HEK293T (cell line): ENCODE results near the gene RPL32.

Experiments
- CTCF ChIA-PET: fragments of 350-600 bp; formaldehyde crosslinking; extraction: SDS; loops from one replicate; lab custom pipeline; 2021; ENCODE audit warnings: antibody characterized with exemption, inconsistent platforms; lab: Yijun Ruan, JAX
- POLR2A ChIA-PET: fragments of 350-600 bp; formaldehyde crosslinking; extraction: SDS; loops from one replicate; lab custom pipeline; 2020; ENCODE audit warnings: antibody characterized with exemption, inconsistent platforms; lab: Yijun Ruan, JAX
- DNase-seq: peaks from one replicate; pipeline ENCODE4 v3.0.0; 2012; ENCODE audit warnings: mixed read lengths; ENCODE audit errors: extremely low spot score
- ARNT ChIP-seq: fragments of 450-650 bp; IDR thresholded peaks from 2 replicates; pipeline ENCODE4 v1.6.1; 2017; ENCODE audit warnings: mild to moderate bottlenecking
- BHLHE40 ChIP-seq: fragments of 450-650 bp; IDR thresholded peaks from 2 replicates; pipeline ENCODE4 v1.6.1; 2016; ENCODE audit warnings: mild to moderate bottlenecking, moderate library complexity, borderline replicate concordance
- CTBP1 ChIP-seq: fragments of 450-650 bp; IDR thresholded peaks from 2 replicates; pipeline ENCODE4 v1.6.1; 2016; ENCODE audit warnings: borderline replicate concordance
- ELF4 ChIP-seq: fragments of 450-650 bp; IDR thresholded peaks from 2 replicates; pipeline ENCODE4 v1.6.1; 2017; ENCODE audit warnings: antibody characterized with exemption
- FOXA1 ChIP-seq: fragments of 450-650 bp; IDR thresholded peaks from 2 replicates; pipeline ENCODE4 v1.6.1; 2016; ENCODE audit warnings: mild to moderate bottlenecking
- FOXK2 ChIP-seq: fragments of 450-650 bp; IDR thresholded peaks from 2 replicates; pipeline ENCODE4 v1.6.1; 2016; ENCODE audit warnings: mild to moderate bottlenecking
- FOXM1 ChIP-seq: fragments of 450-650 bp; IDR thresholded peaks from 2 replicates; pipeline ENCODE4 v1.6.1; 2017; ENCODE audit warnings: mild to moderate bottlenecking, borderline replicate concordance
- HDGF ChIP-seq: fragments of 450-650 bp; IDR thresholded peaks from 2 replicates; pipeline ENCODE4 v1.6.1; 2017; ENCODE audit warnings: antibody characterized with exemption, borderline replicate concordance
- L3MBTL2 ChIP-seq: fragments of 450-650 bp; conservative IDR thresholded peaks from 2 replicates; pipeline ENCODE4 v1.6.1; 2016; ENCODE audit warnings: mild to moderate bottlenecking
- LEF1 ChIP-seq: fragments of 450-650 bp; IDR thresholded peaks from 2 replicates; pipeline ENCODE4 v1.6.1; 2017; ENCODE audit warnings: mild to moderate bottlenecking, borderline replicate concordance
- NFRKB ChIP-seq: fragments of 450-650 bp; IDR thresholded peaks from 2 replicates; pipeline ENCODE4 v1.6.1; 2016; ENCODE audit warnings: mild to moderate bottlenecking, moderate library complexity
- PKNOX1 ChIP-seq: fragments of 450-650 bp; IDR thresholded peaks from 2 replicates; pipeline ENCODE4 v1.6.1; 2016
- SP1 ChIP-seq: fragments of 450-650 bp; IDR thresholded peaks from 2 replicates; pipeline ENCODE4 v1.6.1; 2017
- SUZ12 ChIP-seq: fragments of 450-650 bp; IDR thresholded peaks from 2 replicates; pipeline ENCODE4 v1.6.1; 2016; ENCODE audit warnings: mild to moderate bottlenecking
- TARDBP ChIP-seq: fragments of 450-650 bp; IDR thresholded peaks from 2 replicates; pipeline ENCODE4 v1.6.1; 2016
- ZNF384 ChIP-seq: fragments of 450-650 bp; IDR thresholded peaks from 2 replicates; pipeline ENCODE4 v1.6.1; 2016

RPL32 gene

GRCh38 chr3:12815719-12816118 is 25.6 kb downstream of the RPL32 start:
- TF ChIP-seq NFRKB (no peak), BHLHE40 (no peak), SUZ12 (no peak), L3MBTL2 (no peak), FOXM1 (no peak), TARDBP (no peak), PKNOX1 (no peak), HDGF (no peak), FOXA1 (no peak), FOXK2 (no peak), ARNT (no peak), CTBP1 (no peak), ELF4 (no peak), SP1 (no peak), ZNF384 (no peak), LEF1 (no peak)
- POLR2A ChIA-PET = interaction anchor here (1.1 kb wide), 1 partner anchor 18 kb away, joined by 3 read pairs; no protein-coding TSS in a partner anchor
- DNase-seq = no peak
- CTCF ChIA-PET = interaction anchor here (1.1 kb wide), 1 partner anchor 28 kb away, joined by 3 read pairs; no protein-coding TSS in a partner anchor

- no peak for TF ChIP-seq FOXK2
- ChIA-PET POLR2A (interaction anchor here (1.1 kb wide), 1 partner anchor 18 kb away, joined by 3 read pairs; no protein-coding TSS in a partner anchor), CTCF (interaction anchor here (1.1 kb wide), 1 partner anchor 28 kb away, joined by 3 read pairs; no protein-coding TSS in a partner anchor)
- DNase-seq = no peak
These were observed 26.3 kb downstream of the RPL32 start for GRCh38 chr3:12815078-12815477.

GRCh38 chr3:12813967-12814366 is 27.4 kb downstream of the RPL32 start:
- TF ChIP-seq HDGF = no peak
- TF ChIP-seq CTBP1 = no peak
- TF ChIP-seq ELF4 = no peak
- no peak for TF ChIP-seq ARNT
- TF ChIP-seq BHLHE40 = no peak
- no peak for TF ChIP-seq ZNF384
- TF ChIP-seq PKNOX1 = no peak
- no peak for TF ChIP-seq SP1
- CTCF ChIA-PET = no interaction called here
- POLR2A ChIA-PET = interaction anchor here (1.1 kb wide), 1 partner anchor 9 kb away, joined by 3 read pairs; no protein-coding TSS in a partner anchor
- DNase-seq = no peak

GRCh38 chr3:12812812-12813211 is 28.6 kb downstream of the RPL32 start:
- TF ChIP-seq ZNF384 (no peak), SP1 (no peak), TARDBP (no peak), ARNT (no peak), HDGF (no peak), L3MBTL2 (no peak), CTBP1 (no peak), LEF1 (no peak)
- DNase-seq = no peak
- ChIA-PET POLR2A (interaction anchor here (1.1 kb wide), 1 partner anchor 8 kb away, joined by 3 read pairs; no protein-coding TSS in a partner anchor), CTCF (no interaction called here)

- TF ChIP-seq FOXA1 (no peak), CTBP1 (no peak), HDGF (no peak), ZNF384 (no peak), BHLHE40 (no peak), NFRKB (no peak), LEF1 (no peak), FOXK2 (no peak), FOXM1 (no peak), ARNT (no peak), PKNOX1 (no peak), SP1 (no peak), TARDBP (no peak), SUZ12 (no peak), ELF4 (no peak), L3MBTL2 (no peak)
- ChIA-PET CTCF (no interaction called here), POLR2A (no interaction called here)
- no peak for DNase-seq
These were observed 30.4 kb downstream of the RPL32 start for GRCh38 chr3:12810961-12811360.

GRCh38 chr3:12810013-12810780 is 31.2 kb downstream of the RPL32 start:
- POLR2A ChIA-PET = no interaction called here
- no peak for TF ChIP-seq FOXM1
- no peak for TF ChIP-seq SUZ12
- TF ChIP-seq NFRKB = no peak
- TF ChIP-seq L3MBTL2 = no peak
- no peak for TF ChIP-seq ZNF384
- TF ChIP-seq ARNT = no peak
- TF ChIP-seq BHLHE40 = no peak
- no peak for TF ChIP-seq SP1
- TF ChIP-seq LEF1 = no peak
- TF ChIP-seq FOXA1 = no peak
- TF ChIP-seq CTBP1 = no peak
- TF ChIP-seq ELF4 = no peak
- TF ChIP-seq HDGF = no peak
- TF ChIP-seq TARDBP = no peak
- no peak for TF ChIP-seq FOXK2
- CTCF ChIA-PET = no interaction called here
- DNase-seq = peak; percentile 70
